Fibroblast of lung (primary cell): ENCODE results near the gene PIGZ. TPM values are rescaled to one million over a fixed set of nuclear protein-coding genes. Genes with fewer than 3 reads are reported as not detected.

ENCODE experiments used
- DNase-seq, 2 donors: peaks; one replicate each; pipeline versions ENCODE4 v3.0.0 to v3.0.0-alpha.2; 2010; ENCODE audit warnings: low read depth in 2 of 2
- H2AFZ ChIP-seq: 2 replicates; pipeline ENCODE4 v1.5.1; 2012; ENCODE audit warnings: low read length, control low read depth, inconsistent platforms
- H3K27ac ChIP-seq: 2 replicates; pipeline ENCODE4 v1.5.1; 2011; ENCODE audit warnings: low read length, control low read depth; ENCODE audit not compliant: insufficient read depth
- H3K27me3 ChIP-seq: 2 replicates; pipeline ENCODE4 v1.5.1; 2011; ENCODE audit warnings: mild to moderate bottlenecking, low read length; ENCODE audit not compliant: control insufficient read depth, insufficient read depth
- H3K36me3 ChIP-seq: 2 replicates; pipeline ENCODE4 v1.5.1; 2011; ENCODE audit warnings: low read length; ENCODE audit not compliant: control insufficient read depth, insufficient read depth
- H3K4me1 ChIP-seq: 2 replicates; pipeline ENCODE4 v1.5.1; 2011; ENCODE audit warnings: low read length; ENCODE audit not compliant: control insufficient read depth, insufficient read depth; ENCODE audit errors: extremely low read depth
- H3K4me2 ChIP-seq: 2 replicates; pipeline ENCODE4 v1.5.1; 2011; ENCODE audit warnings: low read length, control low read depth; ENCODE audit not compliant: insufficient read depth; ENCODE audit errors: extremely low read depth
- H3K4me3 ChIP-seq, 4 experiments: fragments of 200-600 bp in 1 of 4; sonication (generic) in 1 of 4; replicated peaks in 1 of 4; 2 replicates each; pipeline ENCODE4 v1.5.1; 2011 to 2016; ENCODE audit warnings: low read length in 4 of 4, low read depth in 3 of 4, mild to moderate bottlenecking in 3 of 4, control low read depth in 2 of 4, inconsistent platforms in 1 of 4, mixed read lengths in 1 of 4; ENCODE audit not compliant: insufficient read depth in 1 of 4; ENCODE audit errors: control extremely low read depth in 1 of 4
- H3K79me2 ChIP-seq: 2 replicates; pipeline ENCODE4 v1.5.1; 2012; ENCODE audit warnings: mild to moderate bottlenecking, low read length, inconsistent platforms; ENCODE audit not compliant: control insufficient read depth, insufficient read depth
- H3K9ac ChIP-seq: 2 replicates; pipeline ENCODE4 v1.5.1; 2011; ENCODE audit warnings: mild to moderate bottlenecking, low read length, control low read depth; ENCODE audit not compliant: insufficient read depth
- H3K9me3 ChIP-seq: 2 replicates; pipeline ENCODE4 v1.5.1; 2012; ENCODE audit warnings: low read depth, low read length; ENCODE audit not compliant: control insufficient read depth, insufficient read depth
- H4K20me1 ChIP-seq: 2 replicates; pipeline ENCODE4 v1.5.1; 2011; ENCODE audit warnings: low read length; ENCODE audit not compliant: control insufficient read depth, insufficient read depth; ENCODE audit errors: extremely low read depth
- CTCF ChIP-seq, 2 donors: IDR thresholded peaks in 1 of 2; conservative IDR thresholded peaks in 1 of 2; 1 replicate in 1 of 2; 2 replicates in 1 of 2; pipeline ENCODE4 v1.5.1; 2011 to 2012; ENCODE audit warnings: low read length in 2 of 2, control low read depth in 1 of 2, inconsistent platforms in 1 of 2, low read depth in 1 of 2, mild to moderate bottlenecking in 1 of 2
- EZH2 ChIP-seq: IDR thresholded peaks from 2 replicates; pipeline ENCODE4 v1.5.1; 2012; ENCODE audit warnings: low read length, control low read depth, mild to moderate bottlenecking; ENCODE audit errors: missing control alignments
- polyA plus RNA-seq, 2 donors: library from polyadenylated mRNA; depleted of rRNA in 1 of 2; stranded (reverse) in 1 of 2; unstranded in 1 of 2; fragments of >200 nt; gene quantifications; 2 replicates each; pipeline ENCODE4 v1.2.1, GENCODE V29; 2011 to 2012; ENCODE audit warnings: missing spikeins in 1 of 2
- total RNA-seq: library from RNA; depleted of rRNA; stranded (reverse); fragments of >200 nt; gene quantifications from 2 replicates; pipeline ENCODE4 v1.2.1, GENCODE V29; 2014

Gene PIGZ
- total and polyA plus RNA-seq, 2 donors (not counting 1 experiment from before 2014, with no cell fraction given): 0.66 to 2.0 TPM

GRCh38 chr3:196965112-196965803, 3.4 kb downstream of the PIGZ start:
- Histone ChIP-seq H4K20me1 (no peaks in the 10 kb centered on the region), H3K27me3 (no peaks in the 10 kb centered on the region), H3K79me2 (no peaks in the 10 kb centered on the region), H2AFZ (no peak overlapping the region), H3K9ac (no peak overlapping the region), H3K36me3 (no peaks in the 10 kb centered on the region), H3K4me3 (no peak overlapping the region), H3K4me2 (no peak overlapping the region), H3K9me3 (no peaks in the 10 kb centered on the region), H3K27ac (no peak overlapping the region), H3K4me1 (no peaks in the 10 kb centered on the region)
- TF ChIP-seq EZH2 (no peak), CTCF (conservative IDR thresholded peaks at IDR 0.05 in 1 of 2, IDR thresholded peaks at IDR 0.05 in 1 of 2; ENCODE audit: low read depth in 1 of 2, low read length in 2 of 2) (no peak)
- DNase-seq: no peak

GRCh38 chr3:196963631-196963953, 5.0 kb downstream of the PIGZ start:
- no peaks in the 10 kb centered on the region for H3K36me3 ChIP-seq
- H3K27me3 ChIP-seq: no peaks in the 10 kb centered on the region
- no peaks in the 10 kb centered on the region for H3K4me1 ChIP-seq
- no peak overlapping the region for H3K27ac ChIP-seq
- DNase-seq: no peak
- no peak overlapping the region for H3K4me2 ChIP-seq
- no peak overlapping the region for H2AFZ ChIP-seq
- H3K9me3 ChIP-seq: no peaks in the 10 kb centered on the region
- H3K4me3 ChIP-seq: no peak overlapping the region
- no peaks in the 10 kb centered on the region for H3K79me2 ChIP-seq
- no peak overlapping the region for H3K9ac ChIP-seq
- TF ChIP-seq EZH2 (no peak), CTCF (conservative IDR thresholded peaks at IDR 0.05 in 1 of 2, IDR thresholded peaks at IDR 0.05 in 1 of 2; ENCODE audit: low read depth in 1 of 2, low read length in 2 of 2) (no peak)
- H4K20me1 ChIP-seq: no peaks in the 10 kb centered on the region

GRCh38 chr3:196962930-196963630, 5.6 kb downstream of the PIGZ start:
- Histone ChIP-seq H3K9me3 (no peaks in the 10 kb centered on the region), H3K4me2 (no peak overlapping the region), H3K27me3 (no peaks in the 10 kb centered on the region), H2AFZ (no peak overlapping the region), H3K9ac (no peak overlapping the region), H3K4me3 (no peak overlapping the region), H3K36me3 (no peaks in the 10 kb centered on the region), H4K20me1 (no peaks in the 10 kb centered on the region), H3K27ac (no peak overlapping the region), H3K4me1 (no peaks in the 10 kb centered on the region), H3K79me2 (no peaks in the 10 kb centered on the region)
- no peak for TF ChIP-seq EZH2
- no peak for TF ChIP-seq CTCF (conservative IDR thresholded peaks at IDR 0.05 in 1 of 2, IDR thresholded peaks at IDR 0.05 in 1 of 2; ENCODE audit: low read depth in 1 of 2, low read length in 2 of 2)
- no peak for DNase-seq
